K562 (cell line): Measurements from ENCODE around the gene ZNF618. TPM values are rescaled to one million over a fixed set of nuclear protein-coding genes. Genes with fewer than 3 reads are reported as not detected.

ENCODE experiments used
- ATAC-seq: fragments of 200-7000 bp; cut with Tn5 transposase; 3 replicates; pipeline ENCODE4 v1.9.1; 2020; ENCODE audit warnings: moderate library complexity
- BruUV-seq: library from RNA; stranded (reverse); fragments of 400-500 nt; replicated peaks from 2 replicates; lab custom pipeline; 2021; lab: Mats Ljungman, UMichigan
- CTCF ChIA-PET: fragments of 300-600 bp; formaldehyde crosslinking; extraction: SDS; loops from one replicate; lab custom pipeline; 2021; ENCODE audit warnings: low intra/inter-chr PET ratio; lab: Yijun Ruan, JAX
- POLR2A ChIA-PET: fragments of 300-600, 350-650 bp; sonication (Branson Sonifier 250); formaldehyde crosslinking; extraction: SDS; loops from one replicate; lab custom pipeline; 2021; ENCODE audit warnings: antibody characterized with exemption, inconsistent platforms; lab: Yijun Ruan, JAX
- DNase-seq, 4 experiments: peaks; one replicate each; pipeline versions ENCODE4 v3.0.0 to v3.0.0-alpha.2; 2011 to 2018; ENCODE audit warnings: low spot score in 3 of 4, mixed read lengths in 3 of 4; ENCODE audit errors: extremely low read depth in 1 of 4
- FAIRE-seq: peaks from 2 replicates; lab custom pipeline; 2011; peaks lifted over from hg19 to GRCh38; lab: Jason Lieb, UNC
- H2AFZ ChIP-seq: 2 replicates; pipeline ENCODE4 v1.6.0; 2011; ENCODE audit warnings: low read depth, low read length, control low read depth, inconsistent platforms
- H3K27ac ChIP-seq: fragments of 200-600 bp; 3 replicates; pipeline ENCODE4 v1.8.0; 2011; ENCODE audit warnings: low read depth, mild to moderate bottlenecking, control low read depth, inconsistent platforms, low read length, moderate library complexity, mixed read lengths; ENCODE audit errors: extremely low read depth
- H3K27me3 ChIP-seq, 2 experiments: fragments of 300-600 bp in 1 of 2; 2 replicates in 1 of 2; 3 replicates in 1 of 2; pipeline versions ENCODE4 v1.6.0 to v1.8.0; 2011; ENCODE audit warnings: inconsistent platforms in 2 of 2, low read length in 2 of 2, mild to moderate bottlenecking in 1 of 2, mixed read lengths in 1 of 2, moderate library complexity in 1 of 2; ENCODE audit not compliant: control insufficient read depth in 2 of 2, insufficient read depth in 2 of 2
- H3K36me3 ChIP-seq: fragments of 300-600 bp; 3 replicates; pipeline ENCODE4 v1.8.0; 2011; ENCODE audit warnings: mild to moderate bottlenecking, low read length, inconsistent platforms; ENCODE audit not compliant: control insufficient read depth, insufficient read depth
- H3K4me1 ChIP-seq, 2 experiments: fragments of 200-600 bp in 1 of 2; replicated peaks in 1 of 2; 2 replicates in 1 of 2; 3 replicates in 1 of 2; pipeline versions ENCODE4 v1.5.1 to v1.8.0; 2011; ENCODE audit warnings: inconsistent platforms in 2 of 2, low read length in 2 of 2, mild to moderate bottlenecking in 1 of 2, mixed read lengths in 1 of 2, moderate library complexity in 1 of 2; ENCODE audit not compliant: control insufficient read depth in 2 of 2, insufficient read depth in 2 of 2
- H3K4me2 ChIP-seq: 2 replicates; pipeline ENCODE4 v1.6.1; 2011; ENCODE audit warnings: low read length, control low read depth, inconsistent platforms, mixed read lengths; ENCODE audit not compliant: insufficient read depth
- H3K4me3 ChIP-seq: fragments of 200-600 bp; sonication (generic), shearing (Covaris generic); 2 replicates; pipeline ENCODE4 v1.5.1; 2016; ENCODE audit warnings: control low read depth, inconsistent platforms
- H3K79me2 ChIP-seq: fragments of 200-600 bp; 3 replicates; pipeline ENCODE4 v1.8.0; 2011; ENCODE audit warnings: low read length, inconsistent platforms; ENCODE audit not compliant: control insufficient read depth, insufficient read depth
- H3K9ac ChIP-seq, 2 experiments: 2 replicates each; pipeline versions ENCODE4 v1.6.0 to v1.6.1; 2011; ENCODE audit warnings: low read depth in 2 of 2, low read length in 2 of 2, control low read depth in 1 of 2, inconsistent platforms in 1 of 2, mild to moderate bottlenecking in 1 of 2, mixed read lengths in 1 of 2; ENCODE audit not compliant: insufficient read depth in 1 of 2
- H3K9me1 ChIP-seq: one replicate; pipeline ENCODE4 v1.6.0; 2011; ENCODE audit warnings: inconsistent platforms, mild to moderate bottlenecking, low read length, moderate library complexity; ENCODE audit not compliant: control insufficient read depth, insufficient read depth
- H3K9me3 ChIP-seq: replicated peaks from 2 replicates; pipeline ENCODE4 v1.5.1; 2011; ENCODE audit warnings: low read depth, low read length, inconsistent platforms; ENCODE audit not compliant: control insufficient read depth, insufficient read depth
- H4K20me1 ChIP-seq: replicated peaks from 2 replicates; pipeline ENCODE4 v1.6.1; 2011; ENCODE audit warnings: low read length, inconsistent platforms, mixed read lengths; ENCODE audit not compliant: control insufficient read depth, insufficient read depth
- ATF1 ChIP-seq, 2 experiments: fragments of 450-650 bp in 1 of 2; IDR thresholded peaks; 2 replicates each; pipeline ENCODE4 v1.6.1; 2016; ENCODE audit warnings: missing compliant biosample characterization in 1 of 2, missing genetic modification characterization in 1 of 2
- FOXK1 ChIP-seq: sonication (generic); formaldehyde crosslinking; IDR thresholded peaks from 2 replicates; pipeline ENCODE4 v1.8.0; 2022; ENCODE audit warnings: missing genetic modification reagents, mild to moderate bottlenecking, borderline replicate concordance
- NCOA4 ChIP-seq: fragments of 450-650 bp; IDR thresholded peaks from 2 replicates; pipeline ENCODE4 v1.6.1; 2018; ENCODE audit warnings: mild to moderate bottlenecking; ENCODE audit not compliant: partially characterized antibody
- NEUROD1 ChIP-seq: fragments of 150-350 bp; IDR thresholded peaks from 2 replicates; pipeline ENCODE4 v1.6.1; 2014; ENCODE audit warnings: borderline replicate concordance, low read length, low read depth; ENCODE audit not compliant: partially characterized antibody
- NRF1 ChIP-seq, 2 experiments: fragments of 450-650 bp; IDR thresholded peaks in 1 of 2; conservative IDR thresholded peaks in 1 of 2; 2 replicates each; pipeline ENCODE4 v1.6.1; 2014; ENCODE audit warnings: mild to moderate bottlenecking in 2 of 2
- SAFB2 ChIP-seq: fragments of 200-400 bp; formaldehyde crosslinking; IDR thresholded peaks from 2 replicates; pipeline ENCODE4 v1.6.1; 2018; ENCODE audit warnings: borderline replicate concordance, low read length, low read depth, moderate library complexity; ENCODE audit not compliant: severe bottlenecking
- SMAD1 ChIP-seq: fragments of 150-350 bp; IDR thresholded peaks from 2 replicates; pipeline ENCODE4 v1.6.1; 2014; ENCODE audit warnings: low read length, low read depth; ENCODE audit not compliant: partially characterized antibody
- SRSF7 ChIP-seq: fragments of 200-400 bp; formaldehyde crosslinking; optimal IDR thresholded peaks from 2 replicates; pipeline ENCODE3; 2017; ENCODE audit warnings: mild to moderate bottlenecking, low read depth, low read length
- TAF1 ChIP-seq: IDR thresholded peaks from 2 replicates; pipeline ENCODE4 v1.6.1; 2011; ENCODE audit warnings: mild to moderate bottlenecking, low read length, moderate library complexity; ENCODE audit not compliant: insufficient read depth, control insufficient read depth, severe bottlenecking; ENCODE audit errors: extremely low read depth
- ZNF583 ChIP-seq: fragments of 250-450 bp; sonication (Bioruptor Pico); IDR thresholded peaks from 2 replicates; pipeline ENCODE4 v1.4.0; 2020
- ZZZ3 ChIP-seq: fragments of 450-650 bp; IDR thresholded peaks from 2 replicates; pipeline ENCODE4 v1.6.1; 2016; ENCODE audit warnings: antibody characterized with exemption, mild to moderate bottlenecking, moderate library complexity
- WGBS: fragments of 100-300 bp; shearing (Covaris generic); methylation state at CpG from one replicate; pipeline ENCODE4 v1.1.6; 2016; ENCODE audit warnings: low coverage, mixed read lengths; ENCODE audit not compliant: insufficient coverage; ENCODE audit errors: missing lambda C conversion rate; 5-methylcytosine and 5-hydroxymethylcytosine counted together
- in situ Hi-C: fragments of 300-500 bp; cut with MboI; formaldehyde crosslinking; loops from 4 replicates; pipeline ENCODE4 v1.15.0; 2018; ENCODE audit warnings: inconsistent platforms, mixed read lengths
- intact Hi-C: fragments of 100-400 bp; cut with micrococcal nuclease; formaldehyde crosslinking; loops from 2 replicates; pipeline ENCODE4 v1.14.2; 2022
- polyA plus RNA-seq, 8 experiments: library from polyadenylated mRNA; depleted of rRNA in 4 of 8; stranded (reverse) in 5 of 8; unstranded in 3 of 8; fragments of >200 nt; fragmentation: Nextera tagmentation in 2 of 8; fragmentation: Illumina TruSeq in 1 of 8; extraction: Ambion mirVana in 2 of 8; extraction: Trizol in 1 of 8; gene quantifications; 2 replicates each; pipeline versions ENCODE4 v1.2.1 to v1.2.3, GENCODE V29; 2011 to 2014; ENCODE audit warnings: inconsistent platforms in 1 of 8, missing spikeins in 1 of 8
- total RNA-seq, 7 experiments: library from RNA; depleted of rRNA in 6 of 7; stranded (reverse); fragments of >200 nt in 6 of 7; fragmentation: Illumina TruSeq in 2 of 7; extraction: Trizol in 2 of 7; gene quantifications; 2 replicates each; pipeline versions ENCODE4 v1.2.1 to v1.2.3, GENCODE V29; 2011 to 2021; ENCODE audit warnings: low replicate concordance in 1 of 7
- TF ChIP-seq, protein P1 (sequence below): IDR thresholded peaks from 2 replicates; pipeline ENCODE4 v1.6.1; 2011; ENCODE audit not compliant: insufficient read length; ENCODE audit errors: extremely low read depth
- TF ChIP-seq, protein P2 (sequence below): fragments of 450-650 bp; IDR thresholded peaks from 2 replicates; pipeline ENCODE4 v1.6.1; 2016; ENCODE audit warnings: antibody characterized with exemption
- TF ChIP-seq, protein P3 (sequence below): fragments of 450-650 bp; formaldehyde crosslinking; IDR thresholded peaks from 2 replicates; pipeline ENCODE4 v1.4.0; 2020; ENCODE audit warnings: mild to moderate bottlenecking, moderate library complexity
- TF ChIP-seq, protein P4 (sequence below): fragments of 250-450 bp; sonication (Bioruptor Pico); IDR thresholded peaks from 2 replicates; pipeline ENCODE4 v1.6.1; 2021; ENCODE audit warnings: mild to moderate bottlenecking

Gene ZNF618
- total and polyA plus RNA-seq, 9 of the 15 experiments (the other 6 are each of a cell fraction or from before 2014, with no cell fraction given) = 0.08 to 13.7 (median 3.4) TPM

GRCh38 chr9:114093031-114093471 is 216.9 kb downstream of the ZNF618 start (continued):
- TF ChIP-seq SRSF7 (no peak), ZZZ3 (no peak)
- TF ChIP-seq, protein P1, sequence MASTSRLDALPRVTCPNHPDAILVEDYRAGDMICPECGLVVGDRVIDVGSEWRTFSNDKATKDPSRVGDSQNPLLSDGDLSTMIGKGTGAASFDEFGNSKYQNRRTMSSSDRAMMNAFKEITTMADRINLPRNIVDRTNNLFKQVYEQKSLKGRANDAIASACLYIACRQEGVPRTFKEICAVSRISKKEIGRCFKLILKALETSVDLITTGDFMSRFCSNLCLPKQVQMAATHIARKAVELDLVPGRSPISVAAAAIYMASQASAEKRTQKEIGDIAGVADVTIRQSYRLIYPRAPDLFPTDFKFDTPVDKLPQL = no peak

- Histone ChIP-seq H3K36me3 (no peaks in the 10 kb centered on the region), H3K27me3 (peaks cover 0 to 24% of the 10 kb centered on the region in 2 experiments; a peak in 2 of 5 replicates), H3K9me1 (no peaks in the 10 kb centered on the region), H3K4me3 (no peak overlapping the region), H3K4me2 (no peak overlapping the region), H3K79me2 (no peaks in the 10 kb centered on the region), H3K4me1 (peaks cover 0 to 11% of the 10 kb centered on the region in 2 experiments; a peak in 2 of 5 replicates), H3K9me3 (no peaks in the 10 kb centered on the region), H3K9ac (no peak overlapping the region), H4K20me1 (no peaks in the 10 kb centered on the region; the same call in 1 of the 2 replicates), H3K27ac (no peak overlapping the region), H2AFZ (no peak overlapping the region)
- BruUV-seq = no TSS peak
- POLR2A ChIA-PET = interaction anchor here (0.6 kb wide), 2 partner anchors 167 to 187 kb away, joined by 3 to 5 read pairs; no protein-coding TSS in a partner anchor
- ATAC-seq (no peak), FAIRE-seq (no peak), DNase-seq (no peak)
- CTCF ChIA-PET = no interaction called here
- in situ Hi-C loops = no loop called here
- WGBS = 0% methylated on average over 8 of the region's 9 CpGs
- intact Hi-C loops = no loop called here
- TF ChIP-seq TAF1 (no peak), ZNF583 (CRISPR knock-in tag) (no peak), NEUROD1 (no peak), NRF1 (conservative IDR thresholded peaks at IDR 0.05 in 1 of 2, IDR thresholded peaks at IDR 0.05 in 1 of 2) (no peak), FOXK1 (CRISPR knock-in tag) (no peak), SMAD1 (no peak), SAFB2 (no peak), ATF1 (CRISPR knock-in tag; IDR thresholded peaks at IDR 0.05) (no peak), ATF1 (tag; IDR thresholded peaks at IDR 0.05) (no peak), NCOA4 (no peak)
- TF ChIP-seq, protein P2, sequence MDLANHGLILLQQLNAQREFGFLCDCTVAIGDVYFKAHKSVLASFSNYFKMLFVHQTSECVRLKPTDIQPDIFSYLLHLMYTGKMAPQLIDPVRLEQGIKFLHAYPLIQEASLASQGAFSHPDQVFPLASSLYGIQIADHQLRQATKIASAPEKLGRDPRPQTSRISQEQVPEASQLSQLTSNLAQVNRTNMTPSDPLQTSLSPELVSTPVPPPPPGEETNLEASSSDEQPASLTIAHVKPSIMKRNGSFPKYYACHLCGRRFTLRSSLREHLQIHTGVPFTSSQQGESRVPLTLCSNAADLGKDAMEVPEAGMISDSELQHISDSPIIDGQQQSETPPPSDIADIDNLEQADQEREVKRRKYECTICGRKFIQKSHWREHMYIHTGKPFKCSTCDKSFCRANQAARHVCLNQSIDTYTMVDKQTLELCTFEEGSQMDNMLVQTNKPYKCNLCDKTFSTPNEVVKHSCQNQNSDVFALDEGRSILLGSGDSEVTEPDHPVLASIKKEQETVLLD = no peak
- TF ChIP-seq, protein P3, sequence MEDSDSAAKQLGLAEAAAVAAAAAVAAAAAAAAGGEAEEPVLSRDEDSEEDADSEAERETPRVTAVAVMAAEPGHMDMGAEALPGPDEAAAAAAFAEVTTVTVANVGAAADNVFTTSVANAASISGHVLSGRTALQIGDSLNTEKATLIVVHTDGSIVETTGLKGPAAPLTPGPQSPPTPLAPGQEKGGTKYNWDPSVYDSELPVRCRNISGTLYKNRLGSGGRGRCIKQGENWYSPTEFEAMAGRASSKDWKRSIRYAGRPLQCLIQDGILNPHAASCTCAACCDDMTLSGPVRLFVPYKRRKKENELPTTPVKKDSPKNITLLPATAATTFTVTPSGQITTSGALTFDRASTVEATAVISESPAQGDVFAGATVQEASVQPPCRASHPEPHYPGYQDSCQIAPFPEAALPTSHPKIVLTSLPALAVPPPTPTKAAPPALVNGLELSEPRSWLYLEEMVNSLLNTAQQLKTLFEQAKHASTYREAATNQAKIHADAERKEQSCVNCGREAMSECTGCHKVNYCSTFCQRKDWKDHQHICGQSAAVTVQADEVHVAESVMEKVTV = no peak
- TF ChIP-seq, protein P4, sequence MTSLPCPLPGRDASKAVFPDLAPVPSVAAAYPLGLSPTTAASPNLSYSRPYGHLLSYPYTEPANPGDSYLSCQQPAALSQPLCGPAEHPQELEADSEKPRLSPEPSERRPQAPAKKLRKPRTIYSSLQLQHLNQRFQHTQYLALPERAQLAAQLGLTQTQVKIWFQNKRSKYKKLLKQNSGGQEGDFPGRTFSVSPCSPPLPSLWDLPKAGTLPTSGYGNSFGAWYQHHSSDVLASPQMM (CRISPR knock-in tag) = no peak
Observed at GRCh38 chr9:114093761-114094505, 217.8 kb downstream of the ZNF618 start.
